Adipocyte (in vitro differentiated cells): Measurements from ENCODE around the gene SLC16A9.
"Not testable (repeated sequence)": the region's sequence is repeated elsewhere in the genome, so short reads cannot be mapped to it uniquely, and the experiment has no call there.

Source experiments
- DNase-seq: peaks from one replicate; pipeline ENCODE4 v3.0.0-alpha.2; 2015; ENCODE audit warnings: low read depth
- H3K27me3 ChIP-seq: replicated peaks from 2 replicates; pipeline ENCODE4 v1.7.0; 2013; ENCODE audit warnings: mild to moderate bottlenecking, low read length, moderate library complexity; ENCODE audit not compliant: control insufficient read depth, insufficient read depth
- H3K36me3 ChIP-seq: 2 replicates; pipeline ENCODE4 v1.7.0; 2013; ENCODE audit warnings: low read length, mild to moderate bottlenecking, moderate library complexity; ENCODE audit not compliant: control insufficient read depth, insufficient read depth, severe bottlenecking
- H3K4me1 ChIP-seq: 2 replicates; pipeline ENCODE4 v1.7.0; 2013; ENCODE audit warnings: mild to moderate bottlenecking, low read length, moderate library complexity; ENCODE audit not compliant: control insufficient read depth, insufficient read depth
- H3K4me3 ChIP-seq: 2 replicates; pipeline ENCODE4 v1.7.0; 2013; ENCODE audit warnings: mild to moderate bottlenecking, low read length, moderate library complexity
- H3K9ac ChIP-seq: 2 replicates; pipeline ENCODE4 v1.7.0; 2013; ENCODE audit warnings: mild to moderate bottlenecking, low read length, moderate library complexity
- H3K9me3 ChIP-seq: 2 replicates; pipeline ENCODE4 v1.7.0; 2013; ENCODE audit warnings: mild to moderate bottlenecking, low read length, moderate library complexity; ENCODE audit not compliant: control insufficient read depth

Gene SLC16A9

GRCh38 chr10:59644841-59645240 is 64.8 kb downstream of the SLC16A9 start:
- Histone ChIP-seq H3K27me3 (no peaks in the 10 kb centered on the region), H3K9ac (no peak overlapping the region), H3K36me3 (no peaks in the 10 kb centered on the region), H3K4me1 (peaks cover 14% of the 10 kb centered on the region), H3K4me3 (no peak overlapping the region), H3K9me3 (peaks cover 17% of the 10 kb centered on the region)
- no peak for DNase-seq

- H3K4me1 ChIP-seq, H3K27me3 ChIP-seq, H3K4me3 ChIP-seq, H3K36me3 ChIP-seq, DNase-seq, H3K9ac ChIP-seq: not testable (repeated sequence)
- peaks cover 17% of the 10 kb centered on the region for H3K9me3 ChIP-seq
These were observed 68.0 kb downstream of the SLC16A9 start for GRCh38 chr10:59641688-59642087.

- H3K27me3 ChIP-seq: peaks cover 10% of the 10 kb centered on the region
- no peaks in the 10 kb centered on the region for H3K36me3 ChIP-seq
- no peaks in the 10 kb centered on the region for H3K9me3 ChIP-seq
- no peaks in the 10 kb centered on the region for H3K4me1 ChIP-seq
- no peak overlapping the region for H3K9ac ChIP-seq
- no peak for DNase-seq
- H3K4me3 ChIP-seq: no peak overlapping the region
These were observed 74.0 kb downstream of the SLC16A9 start for GRCh38 chr10:59635502-59636290.

- Histone ChIP-seq H3K4me1 (no peaks in the 10 kb centered on the region), H3K27me3 (peaks cover 10% of the 10 kb centered on the region), H3K36me3 (no peaks in the 10 kb centered on the region), H3K4me3 (no peak overlapping the region), H3K9ac (no peak overlapping the region), H3K9me3 (no peaks in the 10 kb centered on the region)
- no peak for DNase-seq
These were observed 75.5 kb downstream of the SLC16A9 start for GRCh38 chr10:59634102-59634501.

- no peaks in the 10 kb centered on the region for H3K36me3 ChIP-seq
- no peaks in the 10 kb centered on the region for H3K9me3 ChIP-seq
- no peaks in the 10 kb centered on the region for H3K4me1 ChIP-seq
- no peak overlapping the region for H3K4me3 ChIP-seq
- H3K9ac ChIP-seq: no peak overlapping the region
- no peak for DNase-seq
- H3K27me3 ChIP-seq: peaks cover 10% of the 10 kb centered on the region
These were observed 76.6 kb downstream of the SLC16A9 start for GRCh38 chr10:59633063-59633462.

GRCh38 chr10:59631882-59632807 is 77.5 kb downstream of the SLC16A9 start:
- no peaks in the 10 kb centered on the region for H3K4me1 ChIP-seq
- H3K9me3 ChIP-seq: no peaks in the 10 kb centered on the region
- H3K9ac ChIP-seq: no peak overlapping the region
- H3K36me3 ChIP-seq: no peaks in the 10 kb centered on the region
- H3K27me3 ChIP-seq: peaks cover 10% of the 10 kb centered on the region
- no peak for DNase-seq
- H3K4me3 ChIP-seq: no peak overlapping the region

GRCh38 chr10:59631237-59631636 is 78.4 kb downstream of the SLC16A9 start:
- H3K27me3 ChIP-seq: peaks cover 4% of the 10 kb centered on the region
- no peaks in the 10 kb centered on the region for H3K9me3 ChIP-seq
- H3K36me3 ChIP-seq: no peaks in the 10 kb centered on the region

GRCh38 chr10:59628965-59629364 is 80.7 kb downstream of the SLC16A9 start:
- Histone ChIP-seq H3K4me1 (no peaks in the 10 kb centered on the region), H3K9me3 (no peaks in the 10 kb centered on the region), H3K27me3 (no peaks in the 10 kb centered on the region), H3K36me3 (no peaks in the 10 kb centered on the region), H3K4me3 (no peak overlapping the region), H3K9ac (no peak overlapping the region)
- DNase-seq: no peak

More at GRCh38 chr10:59631237-59631636, 78.4 kb downstream of the SLC16A9 start:
- Histone ChIP-seq H3K4me3 (no peak overlapping the region), H3K4me1 (no peaks in the 10 kb centered on the region), H3K9ac (no peak overlapping the region)
- DNase-seq: no peak

- Histone ChIP-seq H3K27me3 (no peaks in the 10 kb centered on the region), H3K9ac (no peak overlapping the region), H3K9me3 (no peaks in the 10 kb centered on the region), H3K36me3 (no peaks in the 10 kb centered on the region), H3K4me3 (no peak overlapping the region), H3K4me1 (peaks cover 1% of the 10 kb centered on the region)
- DNase-seq: no peak
These were observed 81.2 kb downstream of the SLC16A9 start for GRCh38 chr10:59628456-59628855.

- Histone ChIP-seq H3K4me1 (peaks cover 2% of the 10 kb centered on the region), H3K9ac (no peak overlapping the region), H3K4me3 (no peak overlapping the region), H3K36me3 (no peaks in the 10 kb centered on the region), H3K9me3 (no peaks in the 10 kb centered on the region), H3K27me3 (no peaks in the 10 kb centered on the region)
- no peak for DNase-seq
These were observed 82.2 kb downstream of the SLC16A9 start for GRCh38 chr10:59627366-59628018.

- Histone ChIP-seq H3K4me3 (no peak overlapping the region), H3K9me3 (no peaks in the 10 kb centered on the region), H3K36me3 (no peaks in the 10 kb centered on the region), H3K4me1 (peaks cover 2% of the 10 kb centered on the region), H3K9ac (no peak overlapping the region), H3K27me3 (no peaks in the 10 kb centered on the region)
- DNase-seq: no peak
These were observed 83.2 kb downstream of the SLC16A9 start for GRCh38 chr10:59626523-59626869.
